Erythroblast (primary cell): Measurements from ENCODE around the gene MPPED2.

Source experiments
- GATA1 ChIP-seq: IDR thresholded peaks from 2 replicates; pipeline ENCODE4 v1.6.1; 2011; ENCODE audit warnings: low read depth, mild to moderate bottlenecking, control low read depth, low read length, moderate library complexity
- POLR2A ChIP-seq: IDR thresholded peaks from 2 replicates; pipeline ENCODE4 v1.6.1; 2011; ENCODE audit warnings: mild to moderate bottlenecking, low read length

GRCh38 chr11:30543066-30543465, 43.1 kb downstream of the MPPED2 start:
- TF ChIP-seq POLR2A (no peak), GATA1 (no peak)
